Measurements from ENCODE around the gene EBF3.

EBF3 gene

DNA sequence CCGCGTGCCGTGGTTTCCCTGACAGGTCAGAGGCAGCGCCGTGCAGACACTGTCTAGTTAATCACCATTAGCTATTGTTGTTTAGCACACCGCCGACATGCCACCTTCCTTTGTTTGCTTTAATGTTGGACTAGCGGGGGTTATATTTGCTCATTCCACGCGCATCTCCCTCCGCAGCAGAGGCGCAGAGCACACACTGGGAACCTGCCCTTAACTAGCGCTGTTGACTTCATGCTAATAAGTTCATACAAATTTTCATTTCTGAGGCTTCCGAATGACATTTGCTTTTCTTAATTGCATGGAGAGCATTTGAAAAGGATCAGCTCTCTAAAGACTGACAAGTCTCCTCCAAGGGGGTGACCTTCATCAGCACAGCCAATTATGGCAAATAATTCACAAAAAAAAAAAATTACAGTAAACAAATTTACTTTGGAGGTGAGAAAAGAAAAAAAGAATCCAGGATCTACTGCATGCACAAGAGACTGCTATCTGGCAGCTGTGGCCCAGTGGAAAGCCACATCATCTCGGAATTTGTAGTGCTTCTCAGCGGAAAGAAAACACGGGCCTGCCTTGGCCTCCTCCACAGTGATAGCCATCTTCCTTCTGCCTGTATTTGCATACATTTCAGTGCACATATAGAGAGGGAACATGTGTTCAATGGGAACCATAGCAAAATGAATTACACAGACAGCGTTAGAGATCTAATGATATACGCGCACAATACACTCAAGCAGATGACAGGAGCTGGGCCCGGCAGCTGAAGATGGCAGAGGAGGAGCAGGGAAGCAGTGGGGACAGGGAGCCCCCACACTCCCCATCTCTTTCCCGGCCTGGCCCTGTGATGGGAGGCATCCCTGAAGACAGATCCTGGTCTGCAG lies 94.2 kb downstream of the EBF3 start:
- no peak for DNase-seq (ENCODE audit: low spot score)

GRCh38 chr10:129868449-129869035 lies 95.5 kb downstream of the EBF3 start:
- DNase-seq (ENCODE audit: low spot score) = no peak

GRCh38 chr10:129867631-129868179 lies 96.4 kb downstream of the EBF3 start:
- DNase-seq (ENCODE audit: low spot score) = no peak

- DNase-seq (ENCODE audit: low spot score) = no peak
These were observed 97.2 kb downstream of the EBF3 start for GRCh38 chr10:129866894-129867293.

GRCh38 chr10:129865960-129866359 lies 98.1 kb downstream of the EBF3 start:
- DNase-seq (ENCODE audit: low spot score) = no peak

DNA sequence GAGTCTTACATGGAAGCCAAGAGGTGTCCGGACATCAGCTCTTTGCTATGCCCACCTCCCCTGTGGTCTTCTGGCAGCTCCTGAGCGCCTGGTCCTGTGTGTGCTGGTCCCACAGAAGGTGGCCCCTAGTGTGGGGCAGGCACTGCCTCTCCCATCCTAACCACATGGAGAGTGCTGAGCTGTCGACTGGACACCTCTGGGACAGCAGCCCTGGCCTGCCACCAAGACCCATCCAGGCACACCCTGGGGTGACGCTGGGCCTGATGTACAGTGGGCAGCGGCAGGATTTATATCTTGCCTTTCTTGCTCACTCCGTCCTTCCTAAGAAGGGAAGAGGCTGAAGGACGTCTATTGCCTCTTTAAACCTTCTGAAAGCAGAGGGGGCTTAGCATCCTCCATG lies 98.7 kb downstream of the EBF3 start:
- no peak for DNase-seq (ENCODE audit: low spot score)

- no peak for DNase-seq (ENCODE audit: low spot score)
These were observed 99.4 kb downstream of the EBF3 start for GRCh38 chr10:129864601-129865126.

DNA sequence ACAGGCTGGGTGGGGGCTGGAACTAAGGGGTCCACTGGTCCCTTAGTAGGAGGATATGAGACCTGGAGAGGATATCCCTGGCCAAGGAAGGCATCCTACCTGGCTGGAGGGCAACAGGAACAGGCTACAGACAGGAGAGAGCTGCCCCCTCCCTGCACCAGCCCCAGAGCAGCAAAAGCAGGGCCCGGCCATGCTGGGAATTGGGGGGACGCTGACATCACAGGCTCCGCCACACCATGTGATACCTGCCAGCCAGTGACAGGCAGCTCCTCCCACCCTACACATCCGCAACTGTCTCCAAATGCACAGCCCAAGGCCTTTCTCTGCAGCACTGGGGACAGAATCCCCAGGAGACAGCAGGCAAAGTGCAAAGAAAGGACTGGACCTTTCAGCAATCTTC lies 100.0 kb downstream of the EBF3 start:
- DNase-seq (ENCODE audit: low spot score) = no peak

- DNase-seq (ENCODE audit: low spot score) = no peak
These were observed 100.8 kb downstream of the EBF3 start for GRCh38 chr10:129863201-129863663.

DNA sequence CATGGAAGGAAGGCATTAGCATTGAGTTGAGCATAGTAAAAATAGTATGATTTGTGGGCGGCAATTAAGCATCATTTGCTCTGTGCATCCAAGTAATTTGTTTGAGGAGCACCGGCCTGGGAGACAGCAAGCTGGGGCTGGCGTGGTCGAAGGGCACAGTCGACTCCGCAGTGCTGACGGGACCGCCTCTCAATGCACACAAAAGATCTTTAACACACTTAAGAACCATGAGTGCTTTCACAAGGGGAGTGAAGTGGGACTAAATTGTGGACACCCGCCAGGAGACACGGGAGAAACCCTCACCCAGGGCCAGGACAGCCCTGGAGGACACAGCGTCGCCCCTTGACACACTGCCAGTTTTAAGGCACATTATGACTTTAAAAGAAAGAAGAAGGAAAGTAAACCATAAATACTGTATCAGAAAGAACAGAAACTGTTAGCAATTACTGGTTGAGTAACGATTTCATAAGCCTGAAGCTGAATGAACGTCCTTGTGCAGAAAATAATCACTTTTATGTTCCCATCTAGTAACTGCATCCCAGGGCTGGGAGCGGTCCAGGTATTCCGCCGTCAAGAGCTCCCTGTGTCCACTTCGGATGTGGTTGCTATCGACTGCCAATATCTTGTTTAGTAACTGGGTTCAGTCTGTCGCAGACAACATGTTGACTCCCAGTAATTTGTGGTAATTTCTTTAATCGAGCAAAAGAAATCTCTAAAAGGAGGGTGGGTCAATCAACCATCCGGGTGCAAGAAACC lies 102.1 kb downstream of the EBF3 start:
- no peak for DNase-seq (ENCODE audit: low spot score)

- no peak for DNase-seq (ENCODE audit: low spot score)
These were observed 103.7 kb downstream of the EBF3 start for GRCh38 chr10:129860396-129860795.

GRCh38 chr10:129859536-129859935 lies 104.5 kb downstream of the EBF3 start:
- DNase-seq (ENCODE audit: low spot score) = no peak

DNA sequence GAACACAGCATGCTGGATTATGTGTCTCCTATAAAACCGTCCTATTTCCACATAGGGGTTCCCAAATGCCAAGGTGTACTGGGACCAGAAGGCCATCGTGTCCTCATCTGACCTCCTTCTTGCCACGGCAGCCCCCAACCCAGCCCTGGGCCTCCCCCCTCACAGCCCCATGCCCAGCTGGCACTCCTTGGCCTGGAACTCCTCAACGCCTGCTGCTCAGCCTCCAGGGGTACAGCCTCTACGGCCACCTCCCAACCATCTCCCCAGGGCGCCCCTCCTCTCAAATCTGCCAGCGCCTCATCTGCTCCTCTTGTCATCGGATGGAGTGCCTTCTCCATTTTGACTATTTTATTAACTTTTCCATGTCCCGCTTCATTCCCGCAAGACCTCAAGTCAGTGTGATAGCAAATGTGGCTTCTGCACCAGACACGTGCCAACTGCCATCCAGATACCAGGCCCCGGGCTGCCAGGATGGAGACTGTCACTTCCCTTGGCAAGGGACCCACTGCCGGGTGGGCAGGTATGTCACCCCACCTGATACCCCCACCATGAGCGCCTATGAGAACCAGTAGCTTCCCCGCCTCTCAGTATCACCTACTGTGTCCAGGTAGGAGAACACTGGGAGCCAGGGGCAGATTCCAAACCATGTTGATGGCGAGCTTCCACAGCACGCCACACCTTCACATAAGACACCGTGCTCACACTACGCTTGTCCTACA lies 106.7 kb downstream of the EBF3 start:
- DNase-seq (ENCODE audit: low spot score) = no peak

GRCh38 chr10:129855836-129856563 lies 108.1 kb downstream of the EBF3 start:
- DNase-seq (ENCODE audit: low spot score) = no peak

DNA sequence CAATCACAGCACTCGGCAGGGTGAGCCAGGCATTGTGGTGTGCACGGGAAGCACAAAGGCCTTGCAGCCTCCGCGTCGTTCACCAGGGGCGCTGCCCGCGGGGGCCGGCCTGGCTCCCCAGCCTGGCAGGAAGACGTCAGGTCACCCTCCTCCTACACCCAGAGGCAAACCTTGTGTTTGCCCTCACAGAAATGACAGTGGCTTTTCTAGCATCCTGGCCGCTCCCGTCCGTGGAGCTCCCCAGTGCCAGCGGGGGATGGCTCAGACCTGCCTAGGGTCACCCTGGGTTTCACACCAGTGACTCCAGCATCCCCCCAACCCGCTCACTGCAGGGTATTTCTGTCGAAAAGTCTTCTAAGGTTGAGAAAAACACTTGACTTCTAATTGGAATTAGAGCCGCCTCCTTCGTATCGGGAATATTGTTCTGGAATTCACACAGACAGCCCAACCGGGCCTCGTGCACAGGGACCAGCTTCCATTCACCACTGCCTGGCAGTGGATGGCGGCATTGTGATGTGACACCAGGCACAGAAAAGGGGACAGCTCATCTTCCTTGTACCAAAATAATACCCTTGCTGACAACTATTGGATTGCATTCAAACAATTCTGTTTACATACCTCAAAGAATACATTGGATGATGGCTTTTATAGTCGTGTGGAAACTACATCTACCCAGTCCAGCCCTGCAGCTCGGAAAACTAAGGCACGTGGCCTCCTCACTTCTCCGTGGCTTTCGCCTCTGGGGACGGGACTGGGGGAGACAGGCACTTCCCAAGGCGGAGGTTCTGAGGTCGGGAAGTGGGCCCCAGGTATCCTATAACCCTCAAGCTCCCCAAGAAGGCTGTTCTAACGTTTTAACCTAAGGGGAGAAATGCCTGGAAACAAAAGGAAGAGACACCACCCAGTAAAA lies 109.0 kb downstream of the EBF3 start:
- DNase-seq (ENCODE audit: low spot score) = no peak

DNA sequence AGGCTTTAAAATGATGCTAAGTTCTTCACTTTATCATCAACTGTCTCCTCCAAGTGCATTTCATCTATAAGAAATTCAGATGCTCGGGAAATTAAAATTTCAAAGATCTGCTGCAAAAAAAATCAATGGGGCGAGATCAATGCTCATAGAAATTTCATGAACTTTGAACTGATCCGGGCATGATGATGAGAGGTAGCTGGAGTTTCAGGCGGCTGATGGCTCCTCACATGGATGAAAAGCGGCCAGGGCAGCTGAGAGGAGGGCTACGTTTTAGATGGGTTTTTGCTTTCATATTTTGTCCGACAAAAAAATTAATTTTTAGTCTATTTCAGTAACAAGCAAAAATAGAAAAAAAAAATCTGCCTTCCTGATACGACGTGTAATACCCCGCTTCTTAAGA lies 109.9 kb downstream of the EBF3 start:
- DNase-seq (ENCODE audit: low spot score) = no peak

DNA sequence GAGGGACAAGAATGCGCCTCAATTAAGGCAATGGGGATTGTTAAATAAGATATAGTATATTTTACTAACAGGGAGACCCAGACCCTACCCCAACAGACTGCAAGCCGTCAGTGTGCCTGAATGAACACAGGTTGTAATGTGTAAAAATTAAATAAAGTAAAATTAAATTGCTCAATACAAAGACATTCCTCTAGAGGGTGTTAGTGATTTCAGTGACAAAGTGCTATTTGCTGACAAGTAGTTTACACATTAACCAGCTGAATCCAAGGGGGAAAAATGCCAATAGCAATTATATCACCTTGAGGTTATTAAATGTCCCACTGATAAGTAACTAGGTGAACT lies 110.5 kb downstream of the EBF3 start:
- peak; percentile 71 for DNase-seq (ENCODE audit: low spot score)

DNA sequence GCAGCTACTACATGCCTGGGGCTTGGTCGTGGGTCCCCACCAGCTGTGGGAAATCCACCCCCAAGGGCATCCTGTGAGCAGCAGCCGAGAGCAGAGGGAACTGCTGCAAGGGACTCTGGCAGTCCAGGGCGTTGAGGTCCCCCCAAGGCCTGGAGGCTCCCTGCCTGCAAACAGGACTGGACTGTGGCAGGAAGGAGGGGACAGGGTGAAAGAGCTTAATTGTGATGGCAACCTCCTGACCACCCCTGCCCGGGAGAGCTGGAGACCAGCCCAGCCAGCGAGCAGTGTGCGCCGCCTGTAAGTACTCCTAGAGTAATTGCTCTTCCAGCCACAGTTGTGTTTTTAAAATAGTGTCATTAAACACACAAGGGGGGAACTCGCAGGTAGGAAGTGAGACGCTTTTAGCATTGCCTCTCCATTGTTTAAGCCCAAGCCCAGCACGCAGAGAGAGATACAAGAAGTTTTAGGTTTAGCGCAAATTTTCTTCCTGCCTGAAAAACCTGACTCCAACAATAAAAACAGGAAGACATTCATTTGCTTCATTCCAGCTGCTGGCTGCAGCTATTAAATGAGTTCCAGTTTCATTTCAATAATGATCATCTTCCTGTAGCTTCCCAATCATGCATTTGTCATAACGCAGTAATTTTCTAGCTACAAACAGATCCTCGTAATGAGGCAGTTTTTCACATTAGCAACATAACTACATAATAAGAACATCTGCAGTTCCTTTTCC lies 111.1 kb downstream of the EBF3 start:
- no peak for DNase-seq (ENCODE audit: low spot score)

- DNase-seq (ENCODE audit: low spot score) = no peak
These were observed 112.0 kb downstream of the EBF3 start for GRCh38 chr10:129851941-129852640.

Data from GM03348 (cell line).